Activated CD8-positive, alpha-beta memory T cell treated with anti-CD3 and anti-CD28 coated beads for 48 hours (primary cell): Measurements from ENCODE around the gene RIPOR2.
"Not testable (repeated sequence)": the region's sequence is repeated elsewhere in the genome, so short reads cannot be mapped to it uniquely, and the experiment has no call there.

Source experiments
- DNase-seq, 3 experiments: peaks; one replicate each; pipeline ENCODE4 v3.0.0-alpha.2; 2020; ENCODE audit warnings: low read depth in 2 of 3, low spot score in 2 of 3

RIPOR2 gene

DNA sequence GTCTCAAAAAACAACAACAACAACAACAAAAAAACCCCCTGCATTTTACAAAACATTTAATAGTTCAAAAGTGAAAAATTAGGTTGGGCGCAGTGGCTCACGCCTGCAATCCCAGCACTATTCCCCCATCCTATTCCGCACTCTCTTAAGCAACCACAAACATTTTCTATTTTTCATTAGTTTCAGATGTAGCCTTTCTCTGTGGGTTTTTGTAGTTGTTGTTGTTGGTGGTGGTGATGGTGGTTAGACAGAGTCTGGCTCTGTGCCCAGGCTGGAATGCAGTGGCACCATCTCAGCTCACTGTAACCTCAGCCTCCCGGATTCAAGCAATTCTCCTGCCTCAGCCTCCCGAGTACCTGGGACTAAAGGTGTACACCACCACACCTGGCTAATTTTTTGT, 167.4 kb downstream of the RIPOR2 start:
- DNase-seq = no peak

DNA sequence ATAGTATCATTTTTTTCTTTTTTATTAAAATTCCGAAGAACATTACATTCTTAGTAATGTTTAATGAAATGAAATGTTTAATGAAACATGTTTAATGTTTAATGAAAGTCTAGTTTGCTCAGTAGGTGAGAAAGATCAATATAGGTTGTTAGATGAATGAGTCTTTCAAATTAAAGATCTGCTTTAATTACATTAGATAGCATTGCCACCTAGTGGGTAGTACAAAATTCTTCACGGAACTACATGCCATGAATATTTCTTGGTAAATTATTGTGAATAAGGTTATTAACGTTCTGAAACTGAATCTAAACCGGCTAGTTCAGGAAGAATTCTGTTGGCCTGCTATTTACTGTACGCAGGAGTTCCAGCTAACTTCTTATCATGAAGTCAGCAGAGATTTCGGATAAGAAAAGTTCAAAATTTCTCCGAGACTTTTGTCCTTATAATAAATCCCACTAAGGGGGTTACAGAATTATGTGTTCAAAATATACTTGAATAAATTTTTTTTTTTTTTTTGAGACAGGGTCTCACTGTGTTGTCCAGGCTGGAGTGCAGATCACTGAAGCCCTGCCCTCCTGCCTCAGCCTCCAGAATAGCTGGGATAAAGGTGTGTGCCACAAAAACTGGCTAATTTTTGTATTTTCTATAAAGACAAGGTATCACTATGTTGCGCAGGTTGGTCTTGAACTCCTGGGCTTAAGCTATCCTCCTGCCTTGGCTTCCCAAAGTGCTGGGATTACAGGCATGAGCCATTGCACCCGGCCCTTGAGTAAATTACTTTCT, 168.9 kb downstream of the RIPOR2 start:
- no peak for DNase-seq

DNA sequence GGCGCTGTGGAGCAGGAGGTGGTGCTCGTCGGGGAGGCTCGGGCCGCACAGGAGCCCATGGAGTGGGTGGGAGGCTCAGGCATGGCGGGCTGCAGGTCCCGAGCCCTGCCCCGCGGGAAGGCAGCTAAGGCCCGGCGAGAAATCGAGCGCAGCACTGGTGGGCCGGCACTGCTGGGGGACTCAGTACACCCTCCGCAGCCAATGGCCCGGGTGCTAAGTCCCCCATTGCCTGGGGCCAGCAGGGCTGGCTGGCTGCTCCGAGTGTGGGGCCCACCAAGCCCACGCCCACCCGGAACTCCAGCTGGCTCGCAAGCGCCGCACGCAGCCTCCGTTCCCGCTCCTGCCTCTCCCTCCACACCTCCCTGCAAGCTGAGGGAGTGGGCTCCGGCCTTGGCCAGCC, 169.8 kb downstream of the RIPOR2 start:
- DNase-seq = not testable (repeated sequence)

DNA sequence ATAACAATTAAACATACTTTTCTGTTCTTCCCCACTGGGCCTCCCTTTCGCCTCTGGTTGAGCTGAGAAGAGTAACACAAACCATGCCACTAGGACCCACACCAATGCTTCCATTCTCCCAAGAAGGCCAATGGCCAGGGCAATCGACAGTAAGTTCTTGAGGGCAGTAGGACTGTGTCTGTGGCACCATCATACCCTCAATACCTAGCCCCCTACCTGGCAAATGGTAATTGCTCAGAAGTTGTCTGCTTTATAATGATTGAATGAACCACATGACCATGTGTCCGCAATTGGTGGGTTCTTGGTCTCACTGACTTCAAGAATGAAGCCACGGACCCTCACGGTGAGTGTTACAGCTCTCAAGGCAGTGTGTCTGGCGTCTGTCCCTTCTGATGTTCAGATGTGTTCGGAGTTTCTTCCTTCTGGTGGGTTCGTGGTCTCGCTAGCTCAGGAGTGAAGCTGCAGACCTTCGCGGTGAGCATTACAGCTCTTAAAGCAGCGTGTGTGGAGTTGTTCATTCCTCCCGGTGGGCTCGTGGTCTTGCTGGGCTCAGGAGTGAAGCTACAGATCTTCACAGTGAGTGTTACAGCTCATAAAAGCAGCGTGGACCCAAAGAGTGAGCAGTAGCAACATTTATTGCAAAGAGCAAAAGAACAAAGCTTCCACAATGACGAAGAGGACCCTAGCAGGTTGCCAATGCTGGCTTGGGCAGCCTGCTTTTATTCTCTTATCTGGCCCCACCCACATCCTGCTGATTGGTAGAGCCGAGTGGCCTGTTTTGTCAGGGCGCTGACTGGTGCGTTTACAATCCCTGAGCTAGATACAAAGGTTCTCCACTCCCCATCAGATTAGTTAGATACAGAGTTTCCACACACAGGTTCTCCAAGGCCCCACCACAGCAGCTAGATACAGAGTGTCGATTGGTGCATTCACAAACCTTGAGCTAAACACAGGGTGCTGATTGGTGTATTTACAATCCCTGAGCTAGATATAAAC, 170.6 kb downstream of the RIPOR2 start:
- DNase-seq = not testable (repeated sequence)

DNA sequence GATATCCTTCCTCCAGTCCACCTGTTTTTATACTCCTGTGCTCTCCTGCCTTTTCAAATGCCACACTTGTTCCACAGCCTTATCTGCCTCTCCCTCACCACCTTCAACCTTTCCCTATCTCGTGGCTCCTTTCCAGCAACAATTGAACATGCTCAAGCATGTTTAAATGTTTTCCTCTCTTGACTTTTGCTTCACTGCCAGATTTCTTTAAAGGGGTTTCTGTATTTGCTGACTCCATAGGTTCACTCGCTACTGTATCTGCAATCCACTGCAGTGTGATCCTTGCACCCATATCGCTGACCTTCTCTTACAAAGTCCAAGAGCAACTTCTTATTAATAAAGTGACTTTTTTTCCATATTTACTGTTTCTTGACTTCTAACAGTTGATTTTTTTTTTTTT, 172.2 kb downstream of the RIPOR2 start:
- DNase-seq = no peak

DNA sequence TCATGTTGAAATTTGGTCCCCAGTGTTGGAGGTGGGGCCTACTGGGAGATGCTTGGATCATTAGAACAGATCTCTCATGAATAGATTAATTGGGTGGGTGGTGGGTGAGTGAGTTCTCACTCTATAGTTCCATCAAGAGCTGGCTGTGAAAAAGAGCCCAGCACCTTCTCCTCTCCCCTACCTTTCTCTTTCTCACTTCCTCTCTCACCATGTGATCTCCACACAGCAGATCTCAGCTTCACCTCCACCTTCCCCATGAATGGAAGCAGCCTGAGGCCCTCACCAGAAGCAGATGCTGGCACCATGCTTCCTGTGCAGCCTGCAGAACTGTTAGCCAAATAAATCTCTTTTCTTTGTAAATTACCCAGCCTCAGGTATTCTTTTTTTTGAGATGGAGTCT, 173.9 kb downstream of the RIPOR2 start:
- DNase-seq = no peak

DNA sequence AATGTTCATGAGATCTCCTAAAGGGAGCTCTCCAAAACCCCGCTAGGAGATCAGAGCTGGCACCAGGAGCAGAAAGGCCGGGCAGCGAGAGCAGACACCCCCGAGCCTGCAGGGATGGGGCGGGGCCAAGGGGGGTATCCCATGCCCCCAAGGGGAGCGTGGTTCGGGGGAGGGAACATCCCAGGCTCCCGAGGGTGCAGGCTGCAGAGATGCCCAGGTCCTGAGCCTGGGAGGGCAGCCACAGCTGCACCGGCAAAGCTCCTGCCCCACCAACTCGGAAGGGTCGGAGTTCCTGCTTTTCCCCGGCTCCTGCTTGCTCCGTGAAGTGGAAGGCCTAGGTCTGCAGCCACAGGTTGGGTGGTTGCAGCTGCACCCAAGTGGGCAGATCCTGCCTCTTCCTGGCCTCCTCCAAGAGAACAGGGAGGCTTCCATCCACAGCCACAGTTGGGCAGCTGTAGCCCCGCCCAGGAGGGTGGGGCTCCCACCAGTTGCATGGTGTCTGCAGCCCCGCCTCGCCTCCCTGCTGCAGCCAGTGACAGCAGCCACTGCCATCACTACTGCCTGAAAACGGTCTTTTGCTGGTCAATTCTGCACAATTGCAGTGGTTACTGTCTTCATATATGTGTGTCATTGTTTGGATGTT, 174.4 kb downstream of the RIPOR2 start:
- no peak for DNase-seq

DNA sequence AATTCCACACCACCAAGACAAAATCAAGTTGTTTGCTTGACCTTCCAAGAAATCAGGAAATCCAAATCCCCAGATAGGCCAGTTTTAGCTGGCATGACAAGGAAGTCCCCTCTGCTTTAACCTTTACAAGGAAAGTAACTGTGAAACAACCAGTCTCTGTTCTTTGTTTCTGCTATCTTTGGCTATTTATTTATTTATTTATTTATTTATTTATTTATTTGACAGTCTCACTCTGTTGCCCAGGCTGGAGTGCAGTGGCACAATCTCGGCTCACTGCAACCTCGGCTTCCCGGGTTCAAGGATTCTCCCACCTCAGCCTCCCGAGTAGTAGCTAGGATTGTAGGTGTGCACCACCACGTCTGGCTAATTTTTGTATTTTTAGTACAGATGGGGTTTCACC, 175.6 kb downstream of the RIPOR2 start:
- no peak for DNase-seq

DNA sequence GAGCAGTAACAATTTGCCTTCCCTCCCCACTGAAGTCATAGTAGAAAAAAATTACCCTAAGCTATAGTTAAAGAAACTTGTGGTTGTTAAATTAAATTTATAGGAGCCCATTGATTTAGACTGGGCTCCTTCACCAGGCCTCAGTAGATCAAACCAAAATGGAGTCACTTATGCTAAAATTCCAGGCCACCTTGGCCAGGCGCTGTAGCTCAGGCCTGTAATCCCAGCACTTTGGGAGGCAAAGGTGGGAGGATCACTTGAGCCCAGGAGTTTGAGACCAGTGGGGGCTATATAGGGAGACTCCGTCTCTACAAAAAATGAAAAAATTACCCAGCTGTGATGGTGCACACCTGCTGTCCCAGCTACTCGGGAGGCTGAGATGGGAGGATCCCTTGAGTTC, 176.0 kb downstream of the RIPOR2 start:
- DNase-seq = no peak

DNA sequence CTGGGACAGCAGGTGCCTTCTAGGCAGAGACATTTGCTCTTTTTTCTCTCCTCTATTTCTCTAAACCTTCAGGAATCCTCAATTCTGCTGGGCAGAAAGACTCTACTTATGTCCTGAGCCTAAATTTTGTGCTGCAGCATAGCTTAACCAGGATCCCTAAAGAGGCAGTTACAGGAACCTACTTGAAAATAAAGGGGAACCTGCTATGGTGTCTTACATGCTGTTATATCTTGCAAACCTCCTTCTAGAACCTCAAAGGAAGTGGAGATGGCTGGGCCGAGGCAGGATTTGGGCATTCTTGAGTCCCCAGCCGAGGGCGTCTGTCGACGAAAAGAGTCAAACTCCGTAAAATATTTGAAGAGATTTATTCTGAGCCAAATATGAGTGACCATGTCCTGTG, 178.1 kb downstream of the RIPOR2 start:
- no peak for DNase-seq

DNA sequence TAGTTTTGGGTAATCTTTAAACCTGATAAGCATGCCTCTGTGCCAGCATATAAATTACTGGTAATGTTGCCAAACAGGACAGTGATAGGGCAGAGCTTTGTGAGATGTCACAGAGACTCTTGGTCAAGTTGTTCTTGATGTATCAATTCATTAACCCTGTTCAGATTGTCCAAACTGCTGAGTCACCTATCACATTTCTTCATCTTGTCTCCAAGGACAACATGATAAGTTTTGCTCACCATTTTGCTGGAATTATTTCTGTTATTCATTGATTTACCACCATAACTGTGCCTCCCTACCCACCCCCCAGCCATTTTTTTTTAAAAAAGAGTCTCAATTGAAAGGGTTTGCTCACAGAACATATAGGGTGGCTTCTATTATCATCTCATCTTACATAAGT, 180.5 kb downstream of the RIPOR2 start:
- no peak for DNase-seq

DNA sequence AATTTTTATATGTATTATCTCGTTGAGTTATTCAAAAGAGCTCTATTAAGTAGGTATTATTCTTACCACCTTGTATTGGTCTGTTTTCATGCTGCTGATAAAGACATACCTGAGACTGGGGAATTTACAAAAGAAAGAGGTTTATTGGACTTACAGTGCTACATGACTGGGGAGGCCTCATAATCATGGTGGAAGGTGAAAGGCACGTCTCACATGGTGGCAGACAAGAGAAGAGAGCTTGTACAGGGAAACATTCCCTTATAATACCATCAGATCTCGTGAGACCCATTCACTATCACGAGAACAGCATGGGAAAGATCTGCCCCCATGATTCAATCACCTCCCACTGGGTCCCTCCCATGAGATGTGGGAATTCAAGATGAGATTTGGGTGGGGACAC, 181.4 kb downstream of the RIPOR2 start:
- DNase-seq = not testable (repeated sequence)
